GM21529 (cell line): ENCODE data around the gene CEACAM19.
"Not testable (repeated sequence)": the region's sequence is repeated elsewhere in the genome, so short reads cannot be mapped to it uniquely, and the experiment has no call there.

Source experiments
- ATAC-seq: cut with Tn5 transposase; IDR thresholded peaks from one replicate; pipeline ENCODE4 v1.9.1; 2021; ENCODE audit not compliant: unreplicated experiment

The CEACAM19 gene, protein sequence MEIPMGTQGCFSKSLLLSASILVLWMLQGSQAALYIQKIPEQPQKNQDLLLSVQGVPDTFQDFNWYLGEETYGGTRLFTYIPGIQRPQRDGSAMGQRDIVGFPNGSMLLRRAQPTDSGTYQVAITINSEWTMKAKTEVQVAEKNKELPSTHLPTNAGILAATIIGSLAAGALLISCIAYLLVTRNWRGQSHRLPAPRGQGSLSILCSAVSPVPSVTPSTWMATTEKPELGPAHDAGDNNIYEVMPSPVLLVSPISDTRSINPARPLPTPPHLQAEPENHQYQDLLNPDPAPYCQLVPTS

DNA sequence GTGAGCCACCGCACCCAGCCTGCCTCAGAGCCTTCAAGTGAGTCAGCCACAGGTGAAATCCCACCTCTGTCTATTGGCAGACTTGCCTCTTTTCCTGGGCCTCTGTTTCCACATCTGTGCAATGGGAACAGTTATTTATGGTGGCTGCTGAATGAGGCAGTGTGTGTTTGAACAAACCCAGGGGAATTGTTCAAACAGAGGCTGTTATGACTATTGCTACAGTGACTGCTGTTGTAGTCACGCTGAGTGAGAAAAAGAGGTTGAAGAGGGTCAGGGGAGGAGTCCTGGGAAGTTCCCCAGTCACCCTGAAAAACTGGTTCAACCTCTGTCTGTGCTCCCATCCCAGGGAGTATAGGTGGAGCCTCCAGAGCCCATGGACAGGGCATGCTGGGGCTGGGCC is at the start of gene CEACAM19:
TSS of gene CEACAM19 (plus strand) at position 83 of the 400 bp plus-strand sequence. CDS start 450 bp downstream, outside the sequence.
- ATAC-seq = no peak

GRCh38 chr19:44623080-44623479 is 48.2 kb upstream of the CEACAM19 start:
- ATAC-seq = no peak

GRCh38 chr19:44623626-44624025 is 47.7 kb upstream of the CEACAM19 start:
- no peak for ATAC-seq

DNA sequence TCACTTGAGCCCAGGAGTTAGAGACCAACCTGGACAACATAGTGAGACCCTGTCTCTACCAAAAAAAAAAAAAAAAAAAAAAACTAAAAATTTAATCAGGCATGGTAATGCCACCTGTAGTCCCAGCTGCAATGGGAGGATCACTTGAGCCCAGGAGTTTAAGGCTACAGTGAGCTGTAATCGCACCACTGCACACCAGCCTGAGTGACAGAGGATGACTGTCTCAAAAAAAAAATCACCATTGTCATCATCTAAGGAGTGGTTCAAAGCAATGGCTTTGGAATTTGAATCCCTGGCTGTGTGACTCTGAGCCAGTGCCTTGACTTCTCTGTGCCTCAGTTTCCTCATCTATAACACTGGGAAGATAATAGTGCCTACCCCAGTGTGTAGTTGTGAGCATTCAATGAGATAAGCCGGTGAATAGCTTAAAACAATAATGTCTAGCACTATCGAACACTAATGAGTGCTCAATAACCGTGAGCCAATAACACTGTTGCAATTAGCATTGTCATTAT is 46.4 kb upstream of the CEACAM19 start:
- ATAC-seq = no peak

DNA sequence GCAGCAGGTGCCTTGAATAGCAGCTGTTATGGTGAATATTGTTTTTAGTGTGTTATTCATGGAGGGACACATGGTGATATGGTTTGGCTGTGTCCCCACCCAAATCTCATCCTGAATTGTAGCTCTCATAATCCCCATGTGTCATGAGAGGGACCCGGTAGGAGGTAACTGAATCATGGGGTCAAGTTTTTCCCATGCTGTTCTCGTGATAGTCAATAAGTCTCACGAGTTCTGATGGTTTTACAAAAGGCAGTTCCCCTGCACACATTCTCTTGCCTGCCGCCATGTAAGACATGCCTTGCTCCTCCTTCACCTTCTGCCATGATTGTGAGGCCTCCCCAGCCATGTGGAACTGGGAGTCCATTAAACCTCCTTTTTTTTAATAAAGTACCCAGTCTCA is 45.6 kb upstream of the CEACAM19 start:
- not testable (repeated sequence) for ATAC-seq

- no peak for ATAC-seq
These were observed 45.1 kb upstream of the CEACAM19 start for GRCh38 chr19:44626048-44626624.

GRCh38 chr19:44627631-44628030 is 43.7 kb upstream of the CEACAM19 start:
- ATAC-seq = no peak

- no peak for ATAC-seq
These were observed 42.5 kb upstream of the CEACAM19 start for GRCh38 chr19:44628793-44629192.

GRCh38 chr19:44631611-44632010 is 39.7 kb upstream of the CEACAM19 start:
- ATAC-seq = not testable (repeated sequence)

GRCh38 chr19:44634058-44634457 is 37.2 kb upstream of the CEACAM19 start:
- ATAC-seq = not testable (repeated sequence)

DNA sequence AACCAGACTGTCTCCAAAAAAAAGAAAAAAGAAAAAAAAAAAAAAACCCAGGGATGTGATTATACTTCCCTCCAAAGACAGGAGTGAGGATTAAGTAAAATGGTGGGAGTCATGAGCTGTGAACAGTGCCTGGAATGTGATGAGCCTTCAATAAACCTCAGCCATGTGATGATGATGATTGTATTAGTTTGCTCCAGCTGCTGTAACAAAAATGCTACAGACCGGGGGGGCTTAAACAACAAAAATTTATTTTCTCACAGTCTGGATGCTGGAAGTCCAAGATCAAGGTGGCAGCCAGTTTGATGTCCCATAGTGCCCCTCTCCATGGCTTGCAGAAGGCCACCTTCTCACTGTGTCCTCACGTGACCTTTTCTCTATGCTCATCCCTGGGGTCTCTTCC is 36.5 kb upstream of the CEACAM19 start:
- ATAC-seq = no peak

DNA sequence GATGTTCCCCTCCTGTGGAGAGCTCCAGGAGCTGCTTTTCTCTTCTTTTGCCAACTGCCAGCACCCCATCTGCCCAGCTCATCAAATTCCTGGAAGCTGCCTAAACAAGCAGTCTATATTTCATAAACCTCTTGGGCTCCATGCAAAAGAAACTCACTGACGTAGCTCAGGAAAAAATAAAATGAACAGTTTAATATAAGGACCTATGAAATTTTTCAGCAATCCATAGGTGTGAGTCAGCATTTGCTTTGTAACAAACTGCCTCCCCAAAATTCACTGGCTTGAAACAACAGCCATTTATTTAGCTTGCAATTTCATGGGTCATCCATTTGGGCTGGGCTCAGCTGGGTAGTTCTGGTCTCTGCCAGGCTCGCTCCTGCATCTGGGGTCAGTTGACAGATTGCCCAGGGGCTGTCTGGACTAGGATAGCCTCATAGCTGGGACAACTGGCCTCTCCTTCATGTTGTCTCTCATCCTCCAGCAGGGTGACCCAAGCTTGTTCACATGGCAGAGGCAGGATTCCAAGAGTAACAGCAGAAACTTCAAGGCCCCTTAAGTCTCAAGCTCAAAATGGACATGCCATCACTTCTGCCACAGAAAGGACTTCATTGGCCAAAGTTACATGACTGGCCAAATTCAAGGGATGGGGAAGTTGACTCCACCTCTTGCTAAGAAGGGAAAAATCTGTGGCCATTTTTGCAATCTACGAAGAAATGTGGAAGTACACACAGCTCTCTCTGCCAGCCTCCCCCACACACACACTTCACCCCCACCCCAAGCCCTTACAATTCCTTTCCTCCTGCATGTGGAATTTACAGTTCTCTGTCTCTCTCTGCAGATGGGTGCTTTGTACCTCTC is 35.5 kb upstream of the CEACAM19 start:
- ATAC-seq = no peak

GRCh38 chr19:44636439-44637389 is 34.6 kb upstream of the CEACAM19 start:
- ATAC-seq = no peak

GRCh38 chr19:44637390-44637764 is 33.9 kb upstream of the CEACAM19 start:
- ATAC-seq = no peak

GRCh38 chr19:44640518-44640917 is 30.8 kb upstream of the CEACAM19 start:
- ATAC-seq = no peak

GRCh38 chr19:44641501-44642265 is 29.6 kb upstream of the CEACAM19 start:
- ATAC-seq = no peak

DNA sequence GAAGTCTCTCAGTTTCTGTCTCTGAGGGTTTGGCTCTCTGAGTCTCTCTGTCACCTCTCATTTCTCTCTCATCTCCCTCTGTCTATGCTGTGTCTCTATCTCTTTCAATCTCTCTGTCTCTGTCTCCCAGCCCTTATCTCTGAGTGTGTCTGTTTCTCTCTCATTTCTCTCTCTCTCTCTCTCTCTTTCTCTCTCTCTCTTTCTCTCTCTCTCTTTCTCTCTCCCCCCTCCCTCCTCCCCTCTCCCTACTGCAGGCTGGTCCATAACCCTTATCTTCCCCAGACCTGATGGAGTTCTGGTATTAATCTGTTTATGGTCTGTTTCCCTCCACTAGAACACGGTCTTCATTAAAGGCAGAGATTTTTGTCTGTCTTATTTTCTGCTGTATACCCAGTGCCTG is 28.9 kb upstream of the CEACAM19 start:
- no peak for ATAC-seq

DNA sequence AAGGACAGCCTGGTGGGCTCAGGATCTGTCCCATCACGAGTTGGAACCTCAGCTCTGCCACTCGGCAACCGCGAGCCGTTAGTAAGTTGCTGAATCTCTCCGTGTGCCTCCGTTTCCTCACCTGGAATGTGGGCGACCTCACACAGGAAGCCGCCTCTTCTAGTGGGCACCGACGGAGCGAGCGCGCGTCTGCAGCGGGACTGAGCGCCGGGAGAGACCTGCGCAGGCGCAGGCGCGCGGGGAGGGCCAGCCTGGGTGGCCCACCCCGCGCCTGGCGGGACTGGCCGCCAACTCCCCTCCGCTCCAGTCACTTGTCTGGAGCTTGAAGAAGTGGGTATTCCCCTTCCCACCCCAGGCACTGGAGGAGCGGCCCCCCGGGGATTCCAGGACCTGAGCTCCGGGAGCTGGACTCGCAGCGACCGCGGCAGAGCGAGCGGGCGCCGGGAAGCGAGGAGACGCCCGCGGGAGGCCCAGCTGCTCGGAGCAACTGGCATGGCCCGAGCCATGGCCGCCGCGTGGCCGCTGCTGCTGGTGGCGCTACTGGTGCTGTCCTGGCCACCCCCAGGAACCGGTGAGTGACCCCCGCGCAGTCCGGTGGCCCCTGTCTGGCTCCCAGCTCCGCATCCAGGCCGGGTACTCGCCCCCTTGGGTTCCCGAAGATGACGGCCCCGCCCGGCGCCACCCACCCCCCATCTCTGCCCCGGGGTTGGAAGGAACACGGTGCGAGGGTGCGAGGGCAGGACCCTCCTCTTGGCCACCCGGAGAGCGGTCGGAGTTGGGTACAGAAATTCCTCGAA is 27.5 kb upstream of the CEACAM19 start, which contains the start of gene PVR:
TSS of gene PVR (plus strand) at position 306 of the 797 bp plus-strand sequence. CDS start at position 493, 187 bp downstream.
- ATAC-seq = no peak
